ENCODE data around the gene EGFL8. TPM values are rescaled to one million over a fixed set of nuclear protein-coding genes. Genes with fewer than 3 reads are reported as not detected.

The EGFL8 gene
- total and polyA plus RNA-seq, 2 of the 8 experiments (the other 6 are each of a cell fraction or from before 2014, with no cell fraction given), result 5.0 to 9.2 TPM

DNA sequence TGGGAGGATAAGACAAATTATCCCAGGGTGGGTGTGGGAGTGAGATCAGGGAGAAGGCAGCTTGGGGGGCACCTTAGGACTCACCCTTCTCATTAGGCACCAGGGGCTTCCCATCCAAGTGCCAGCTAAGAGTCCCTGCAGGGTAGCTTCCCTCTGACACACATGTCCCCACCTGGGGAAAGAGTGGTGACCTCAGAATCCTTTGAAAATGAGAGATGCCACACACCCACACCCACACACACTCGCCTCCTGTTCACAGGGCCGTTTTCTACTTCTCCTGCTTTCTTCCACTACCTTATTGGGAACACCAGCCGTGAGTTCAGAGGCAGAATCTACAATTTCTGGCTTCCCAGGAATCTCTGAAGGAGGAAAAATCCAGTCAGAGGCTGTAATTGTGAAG, 18.6 kb downstream of the EGFL8 start:
- WGBS, 2 experiments (ENCODE audit: extremely low coverage in 1 of 2, insufficient coverage in 1 of 2, insufficient read length in 1 of 2, insufficient replicate concordance in 2 of 2, low coverage in 1 of 2, low lambda C conversion rate in 2 of 2, missing lambda C conversion rate in 1 of 2), result 92% methylated on average over 2 of the region's 3 CpGs; no CpG with 5 or more reads in 1 of the 2 experiments
- H3K9me3 ChIP-seq (ENCODE audit: insufficient read depth in 2 of 2, low read depth in 1 of 2, low read length in 1 of 2), result no peaks in the 10 kb centered on the region
- no peak overlapping the region for H2BK120ac ChIP-seq (replicated peaks; ENCODE audit: low read depth, low read length)
- no peak overlapping the region for H3K23ac ChIP-seq (ENCODE audit: insufficient read length)
- H3K56ac ChIP-seq (replicated peaks; ENCODE audit: insufficient read length, low read depth, low read length), result no peak overlapping the region
- H2BK15ac ChIP-seq (ENCODE audit: low read length), result no peak overlapping the region
- POLR2A ChIA-PET (ENCODE audit: partially characterized antibody), result interaction anchor here (1.0 to 7.9 kb wide), 4 partner anchors 10 to 788 kb away, joined by 3 to 194 read pairs (median 8); partner anchors contain the start of genes GPSM3, PBX2 and PRRT1
- H2BK20ac ChIP-seq (ENCODE audit: low read length), result no peak overlapping the region
- no peak overlapping the region for H3K4ac ChIP-seq (replicated peaks; ENCODE audit: insufficient read length, low read depth, low read length)
- FAIRE-seq (no peak), DNase-seq (ENCODE audit: low read depth in 1 of 2, low spot score in 2 of 2) (no peak)
- H3K9ac ChIP-seq (replicated peaks in 1 of 4; ENCODE audit: extremely low read depth in 1 of 4, low read depth in 3 of 4, low read length in 3 of 4), result no peak overlapping the region
- no peaks in the 10 kb centered on the region; a peak in 1 of 7 replicates for H3K27me3 ChIP-seq (replicated peaks in 1 of 4; ENCODE audit: control insufficient read depth in 3 of 4, extremely low read depth in 1 of 4, insufficient read depth in 3 of 4, low read length in 3 of 4)
- no peak overlapping the region for H3K18ac ChIP-seq (ENCODE audit: extremely low read depth, low read length)
- peaks cover 7% of the 10 kb centered on the region for H3K79me1 ChIP-seq (ENCODE audit: low read depth, low read length)
- no peak overlapping the region for H4K5ac ChIP-seq (ENCODE audit: insufficient read length, low read depth, low read length)
- no peak overlapping the region for H2BK12ac ChIP-seq (ENCODE audit: low read depth, low read length)
- peaks cover 6 to 43% (median 33%) of the 10 kb centered on the region in 4 experiments for H3K36me3 ChIP-seq (ENCODE audit: control insufficient read depth in 2 of 4, insufficient read depth in 4 of 4, low read length in 3 of 4)
- peaks cover 0 to 12% of the 10 kb centered on the region in 2 experiments; a peak in 2 of 4 replicates for H3K79me2 ChIP-seq (ENCODE audit: control insufficient read depth in 1 of 2, insufficient read depth in 2 of 2, low read length in 2 of 2)
- CTCF ChIA-PET (ENCODE audit: partially characterized antibody), result interaction anchor here (1.2 to 2.0 kb wide), 5 partner anchors 10 to 66 kb away, joined by 3 to 8 read pairs (median 6); partner anchors contain the start of gene EGFL8
- no peak overlapping the region for H3K14ac ChIP-seq (ENCODE audit: insufficient read length)
- H3K4me2 ChIP-seq (ENCODE audit: insufficient read depth in 1 of 2, low read depth in 2 of 2, low read length in 2 of 2), result no peak overlapping the region
- no peak overlapping the region for H2AFZ ChIP-seq (ENCODE audit: low read length)
- H2BK5ac ChIP-seq (ENCODE audit: low read depth, low read length), result no peak overlapping the region
- H4K20me1 ChIP-seq (replicated peaks in 1 of 2; ENCODE audit: control insufficient read depth in 1 of 2, insufficient read depth in 2 of 2, low read length in 2 of 2), result peaks cover 0 to 3% of the 10 kb centered on the region in 2 experiments
- no peak overlapping the region for H4K91ac ChIP-seq (replicated peaks; ENCODE audit: insufficient read length, low read length)
- no peak overlapping the region for H2AK5ac ChIP-seq (ENCODE audit: low read depth, low read length)
- no peak overlapping the region for H4K8ac ChIP-seq (ENCODE audit: extremely low read depth, insufficient read depth, low read length)
- peaks cover 7% of the 10 kb centered on the region; the same call in 1 of the 2 replicates for H3K23me2 ChIP-seq (ENCODE audit: low read depth, low read length)
- peaks cover 0 to 8% (median under 1%) of the 10 kb centered on the region in 4 experiments; a peak in 4 of 7 replicates for H3K4me1 ChIP-seq (replicated peaks in 1 of 4; ENCODE audit: control insufficient read depth in 3 of 4, insufficient read depth in 4 of 4, low read length in 3 of 4)
- H3K27ac ChIP-seq (ENCODE audit: low read depth, low read length), result no peak overlapping the region
- no peak overlapping the region for H3K4me3 ChIP-seq (ENCODE audit: extremely low read depth in 1 of 4, insufficient read depth in 2 of 4, low read depth in 3 of 4, low read length in 4 of 4)
- TF ChIP-seq EGR1 (IDR thresholded peaks at IDR 0.05; ENCODE audit: borderline replicate concordance, low read depth, low read length) (no peak), TCF12 (IDR thresholded peaks at IDR 0.05; ENCODE audit: low read depth, low read length) (no peak), BACH1 (IDR thresholded peaks at IDR 0.05; ENCODE audit: low read length) (no peak), SIX5 (IDR thresholded peaks at IDR 0.05; ENCODE audit: low read depth, low read length) (no peak), RBBP5 (IDR thresholded peaks at IDR 0.05; ENCODE audit: borderline replicate concordance, low read depth, low read length) (no peak), RAD21 (IDR thresholded peaks at IDR 0.05 in 1 of 2, conservative IDR thresholded peaks at IDR 0.05 in 1 of 2; ENCODE audit: low read depth in 2 of 2, low read length in 2 of 2) (no peak), SP1 (IDR thresholded peaks at IDR 0.05; ENCODE audit: low read depth, low read length) (no peak), POLR2AphosphoS5 (IDR thresholded peaks at IDR 0.05; ENCODE audit: low read depth, low read length) (no peak), MAFK (IDR thresholded peaks at IDR 0.05; ENCODE audit: low read depth, low read length) (no peak), BCL11A (IDR thresholded peaks at IDR 0.05; ENCODE audit: low read depth in 2 of 2, low read length in 2 of 2) (no peak), KDM5A (IDR thresholded peaks at IDR 0.05; ENCODE audit: low read length) (no peak), SRF (IDR thresholded peaks at IDR 0.05; ENCODE audit: low read depth, low read length) (no peak), CTBP2 (IDR thresholded peaks at IDR 0.05; ENCODE audit: borderline replicate concordance, insufficient read depth, insufficient read length, low read length) (no peak), JUN (IDR thresholded peaks at IDR 0.05; ENCODE audit: low read depth, low read length) (no peak), CHD1 (IDR thresholded peaks at IDR 0.05; ENCODE audit: low read depth, low read length) (no peak)

Measured in H1 (cell line).